WTC11 (cell line): ENCODE data around the gene MYLK4. TPM values are rescaled to one million over a fixed set of nuclear protein-coding genes. Genes with fewer than 3 reads are reported as not detected.
A peak's percentile ranks its signal among the peaks of the same experiment; 100 is the strongest.

Source experiments
- ATAC-seq: fragments of 200-7000 bp; cut with Tn5 transposase; 2 replicates; pipeline ENCODE4 v1.10.0; 2021; ENCODE audit warnings: mild to moderate bottlenecking, moderate library complexity
- CTCF ChIA-PET: fragments of 300-600 bp; sonication (Branson Sonifier 250); formaldehyde crosslinking; loops from one replicate; lab custom pipeline; 2021; ENCODE audit warnings: antibody characterized with exemption; lab: Charles Lee
- POLR2A ChIA-PET: fragments of 350-600 bp; sonication (Branson Sonifier 250); formaldehyde crosslinking; loops from one replicate; lab custom pipeline; 2021; ENCODE audit warnings: antibody characterized with exemption; lab: Charles Lee
- DNase-seq: peaks from one replicate; pipeline ENCODE4 v3.0.0; 2021; ENCODE audit warnings: low spot score
- H3K27ac Mint-ChIP-seq: 2 replicates; pipeline ENCODE4 v1.8.0; 2021; ENCODE audit warnings: mixed read lengths
- H3K27me3 Mint-ChIP-seq: 2 replicates; pipeline ENCODE4 v1.8.0; 2021; ENCODE audit warnings: low read depth, mild to moderate bottlenecking, moderate library complexity, mixed read lengths
- H3K36me3 Mint-ChIP-seq: 2 replicates; pipeline ENCODE4 v1.8.0; 2021; ENCODE audit warnings: mixed read lengths
- H3K4me1 Mint-ChIP-seq: 2 replicates; pipeline ENCODE4 v1.8.0; 2022; ENCODE audit warnings: mixed read lengths
- H3K4me3 Mint-ChIP-seq: 2 replicates; pipeline ENCODE4 v1.8.0; 2021; ENCODE audit warnings: mild to moderate bottlenecking, moderate library complexity, mixed read lengths
- H3K9me3 Mint-ChIP-seq: 2 replicates; pipeline ENCODE4 v1.8.0; 2021; ENCODE audit warnings: mixed read lengths
- ATF1 ChIP-seq: sonication (generic); formaldehyde crosslinking; IDR thresholded peaks from 2 replicates; pipeline ENCODE4 v1.8.1; 2023; ENCODE audit warnings: mild to moderate bottlenecking, moderate library complexity, missing genetic modification reagents
- ATF3 ChIP-seq: sonication (generic); formaldehyde crosslinking; conservative IDR thresholded peaks from 2 replicates; pipeline ENCODE4 v1.8.1; 2022; ENCODE audit warnings: mild to moderate bottlenecking, missing genetic modification reagents
- CBFB ChIP-seq: sonication (generic); formaldehyde crosslinking; IDR thresholded peaks from 2 replicates; pipeline ENCODE4 v1.8.1; 2022; ENCODE audit warnings: mild to moderate bottlenecking, low read depth, missing genetic modification reagents
- E2F4 ChIP-seq: sonication (generic); formaldehyde crosslinking; IDR thresholded peaks from 2 replicates; pipeline ENCODE4 v1.8.1; 2022; ENCODE audit warnings: low read depth, mild to moderate bottlenecking, moderate library complexity, missing genetic modification reagents, borderline replicate concordance
- ESRRA ChIP-seq: sonication (generic); formaldehyde crosslinking; IDR thresholded peaks from 2 replicates; pipeline ENCODE4 v1.8.1; 2022; ENCODE audit warnings: mild to moderate bottlenecking, missing genetic modification reagents, borderline replicate concordance
- FOXK1 ChIP-seq: sonication (generic); formaldehyde crosslinking; IDR thresholded peaks from 2 replicates; pipeline ENCODE4 v1.8.0; 2022; ENCODE audit warnings: mild to moderate bottlenecking, moderate library complexity, missing genetic modification reagents
- FOXP1 ChIP-seq: sonication (generic); formaldehyde crosslinking; IDR thresholded peaks from 2 replicates; pipeline ENCODE4 v1.8.0; 2022; ENCODE audit warnings: missing genetic modification reagents, mild to moderate bottlenecking, moderate library complexity, borderline replicate concordance
- GABPB1 ChIP-seq: sonication (generic); formaldehyde crosslinking; IDR thresholded peaks from 2 replicates; pipeline ENCODE4 v1.8.1; 2023; ENCODE audit warnings: mild to moderate bottlenecking, missing genetic modification reagents
- HMGA2 ChIP-seq: fragments of 250-450 bp; sonication (Bioruptor Pico); IDR thresholded peaks from 2 replicates; pipeline ENCODE4 v1.4.0; 2021; ENCODE audit warnings: mild to moderate bottlenecking, moderate library complexity
- KAT7 ChIP-seq: sonication (generic); formaldehyde crosslinking; IDR thresholded peaks from 2 replicates; pipeline ENCODE4 v1.8.1; 2023; ENCODE audit warnings: missing genetic modification reagents, mild to moderate bottlenecking, borderline replicate concordance
- MYBL2 ChIP-seq: sonication (generic); formaldehyde crosslinking; IDR thresholded peaks from 2 replicates; pipeline ENCODE4 v1.8.1; 2023; ENCODE audit warnings: mild to moderate bottlenecking, moderate library complexity, missing genetic modification reagents
- RORB ChIP-seq: fragments of 250-450 bp; sonication (Bioruptor Pico); IDR thresholded peaks from 2 replicates; pipeline ENCODE4 v1.9.0; 2021; ENCODE audit warnings: mild to moderate bottlenecking
- TEAD1 ChIP-seq: sonication (generic); formaldehyde crosslinking; IDR thresholded peaks from 2 replicates; pipeline ENCODE4 v1.8.0; 2022; ENCODE audit warnings: mild to moderate bottlenecking, missing genetic modification reagents
- TP53 ChIP-seq: sonication (generic); formaldehyde crosslinking; IDR thresholded peaks from 2 replicates; pipeline ENCODE4 v1.8.1; 2023; ENCODE audit warnings: mild to moderate bottlenecking, missing genetic modification reagents
- ZNF219 ChIP-seq: sonication (generic); formaldehyde crosslinking; IDR thresholded peaks from 2 replicates; pipeline ENCODE4 v1.8.0; 2023; ENCODE audit warnings: missing genetic modification reagents, mild to moderate bottlenecking, borderline replicate concordance
- ZNF317 ChIP-seq: sonication (generic); formaldehyde crosslinking; IDR thresholded peaks from 2 replicates; pipeline ENCODE4 v1.8.1; 2023; ENCODE audit warnings: low read depth, mild to moderate bottlenecking, moderate library complexity, missing genetic modification reagents, borderline replicate concordance
- ZNF423 ChIP-seq: fragments of 250-450 bp; sonication (Bioruptor Pico); IDR thresholded peaks from 2 replicates; pipeline ENCODE4 v2.1.2; 2022; ENCODE audit warnings: mild to moderate bottlenecking, moderate library complexity
- ZSCAN18 ChIP-seq: fragments of 250-450 bp; sonication (Bioruptor Pico); IDR thresholded peaks from 2 replicates; pipeline ENCODE4 v2.1.2; 2022; ENCODE audit warnings: mild to moderate bottlenecking, moderate library complexity
- total RNA-seq: library from RNA; stranded (reverse); gene quantifications from 3 replicates; pipeline ENCODE4 v1.2.3, GENCODE V29; 2021
- TF ChIP-seq, protein P1 (sequence below): sonication (generic); formaldehyde crosslinking; IDR thresholded peaks from 2 replicates; pipeline ENCODE4 v1.8.0; 2022; ENCODE audit warnings: mild to moderate bottlenecking, missing genetic modification reagents
- TF ChIP-seq, protein P2 (sequence below): sonication (generic); formaldehyde crosslinking; IDR thresholded peaks from 2 replicates; pipeline ENCODE4 v1.8.0; 2022; ENCODE audit warnings: mild to moderate bottlenecking, missing genetic modification reagents
- TF ChIP-seq, protein P3 (sequence below): sonication (generic); formaldehyde crosslinking; IDR thresholded peaks from 2 replicates; pipeline ENCODE4 v1.8.1; 2023; ENCODE audit warnings: mild to moderate bottlenecking, missing genetic modification reagents
- TF ChIP-seq, protein P4 (sequence below): sonication (generic); formaldehyde crosslinking; IDR thresholded peaks from 2 replicates; pipeline ENCODE4 v1.8.0; 2023; ENCODE audit warnings: missing genetic modification reagents

Gene MYLK4
- total RNA-seq, 1 experiment from 2014 or later = 0.13 TPM

GRCh38 chr6:2771079-2771478 lies 20.4 kb upstream of the MYLK4 start:
- H3K4me1 Mint-ChIP-seq = peaks cover 37% of the 10 kb centered on the region
- ChIA-PET CTCF (interaction anchor here (1.8 to 2.7 kb wide), 2 partner anchors 181 kb away, joined by 5 to 13 read pairs; no protein-coding TSS in a partner anchor), POLR2A (no interaction called here)
- no peaks in the 10 kb centered on the region for H3K27me3 Mint-ChIP-seq
- ATAC-seq (no peak), DNase-seq (no peak)
- H3K36me3 Mint-ChIP-seq = peaks cover 15% of the 10 kb centered on the region
- TF ChIP-seq ATF3 = no peak
- no peak for TF ChIP-seq HMGA2
- TF ChIP-seq TP53 (CRISPR knock-in tag) = no peak
- TF ChIP-seq GABPB1 (CRISPR knock-in tag) = no peak
- no peak for TF ChIP-seq FOXP1 (CRISPR knock-in tag)
- no peak for TF ChIP-seq ZSCAN18
- no peaks in the 10 kb centered on the region for H3K9me3 Mint-ChIP-seq
- H3K27ac Mint-ChIP-seq = no peak overlapping the region
- no peak overlapping the region for H3K4me3 Mint-ChIP-seq

DNA sequence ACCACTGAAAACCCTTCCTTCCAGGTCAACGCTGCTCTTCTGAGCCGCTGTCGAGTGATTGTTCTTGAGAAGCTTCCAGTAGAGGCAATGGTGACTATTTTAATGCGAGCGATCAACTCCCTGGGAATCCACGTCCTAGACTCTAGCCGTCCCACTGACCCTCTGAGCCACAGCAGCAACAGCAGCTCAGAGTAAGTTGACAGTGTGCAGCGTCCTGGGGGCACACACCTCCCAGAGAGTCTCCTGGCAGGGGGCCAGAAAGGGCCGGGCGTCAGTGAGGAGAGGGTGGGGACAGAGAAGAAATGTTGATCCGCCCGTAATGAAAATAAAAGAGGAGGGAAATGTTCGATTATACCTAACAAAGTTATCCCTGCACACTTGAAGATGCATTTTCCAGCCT lies 19.4 kb upstream of the MYLK4 start:
- no peak for DNase-seq
- Mint-ChIP-seq H3K27ac (0 out of 2 replicates have a peak overlapping the region, but pooled peaks have one; percentile 42), H3K4me3 (peak overlapping the region; percentile 14; the same call in 1 of the 2 replicates), H3K27me3 (no peaks in the 10 kb centered on the region), H3K36me3 (peaks cover 15% of the 10 kb centered on the region), H3K4me1 (peaks cover 37% of the 10 kb centered on the region), H3K9me3 (no peaks in the 10 kb centered on the region)
- TF ChIP-seq ZNF423 (CRISPR knock-in tag) = peak; percentile 76
- TF ChIP-seq ZSCAN18 = no peak
- ATAC-seq = no peak
- CTCF ChIA-PET = interaction anchor here (1.4 to 3.4 kb wide), 4 partner anchors 20 to 182 kb away, joined by 6 to 16 read pairs (median 11); partner anchors contain the start of gene MYLK4
- POLR2A ChIA-PET = no interaction called here

DNA sequence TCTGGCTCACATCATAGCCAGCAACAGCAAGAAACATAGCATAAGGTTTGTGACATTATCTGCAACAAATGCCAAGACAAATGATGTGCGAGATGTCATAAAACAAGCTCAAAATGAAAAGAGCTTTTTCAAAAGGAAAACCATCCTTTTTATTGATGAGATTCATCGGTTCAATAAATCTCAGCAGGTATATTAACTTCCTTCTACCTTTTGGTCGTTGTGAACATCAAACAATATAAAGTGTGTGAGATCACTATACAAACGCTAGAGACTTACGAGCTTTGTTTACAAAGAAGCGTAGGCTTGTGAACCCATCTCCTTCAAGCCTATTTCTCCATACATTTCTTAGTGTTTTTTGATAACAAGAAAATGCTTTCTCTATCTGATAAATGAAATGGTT lies 18.0 kb upstream of the MYLK4 start:
- CTCF ChIA-PET = interaction anchor here (0.8 to 3.4 kb wide), 6 partner anchors 14 to 184 kb away, joined by 3 to 16 read pairs (median 8); partner anchors contain the start of gene MYLK4
- TF ChIP-seq, protein P1, sequence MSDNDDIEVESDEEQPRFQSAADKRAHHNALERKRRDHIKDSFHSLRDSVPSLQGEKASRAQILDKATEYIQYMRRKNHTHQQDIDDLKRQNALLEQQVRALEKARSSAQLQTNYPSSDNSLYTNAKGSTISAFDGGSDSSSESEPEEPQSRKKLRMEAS (CRISPR knock-in tag) = no peak
- TF ChIP-seq ZNF317 (CRISPR knock-in tag) (no peak), KAT7 (CRISPR knock-in tag) (no peak), CBFB (CRISPR knock-in tag) (no peak), MYBL2 (CRISPR knock-in tag) (no peak), TEAD1 (CRISPR knock-in tag) (no peak), ESRRA (CRISPR knock-in tag) (no peak), ATF1 (CRISPR knock-in tag) (no peak), RORB (CRISPR knock-in tag) (no peak), ZNF219 (CRISPR knock-in tag) (no peak), ZSCAN18 (no peak), E2F4 (CRISPR knock-in tag) (no peak), FOXK1 (CRISPR knock-in tag) (no peak)
- TF ChIP-seq, protein P2, sequence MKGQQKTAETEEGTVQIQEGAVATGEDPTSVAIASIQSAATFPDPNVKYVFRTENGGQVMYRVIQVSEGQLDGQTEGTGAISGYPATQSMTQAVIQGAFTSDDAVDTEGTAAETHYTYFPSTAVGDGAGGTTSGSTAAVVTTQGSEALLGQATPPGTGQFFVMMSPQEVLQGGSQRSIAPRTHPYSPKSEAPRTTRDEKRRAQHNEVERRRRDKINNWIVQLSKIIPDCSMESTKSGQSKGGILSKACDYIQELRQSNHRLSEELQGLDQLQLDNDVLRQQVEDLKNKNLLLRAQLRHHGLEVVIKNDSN = no peak
- TF ChIP-seq, protein P3, sequence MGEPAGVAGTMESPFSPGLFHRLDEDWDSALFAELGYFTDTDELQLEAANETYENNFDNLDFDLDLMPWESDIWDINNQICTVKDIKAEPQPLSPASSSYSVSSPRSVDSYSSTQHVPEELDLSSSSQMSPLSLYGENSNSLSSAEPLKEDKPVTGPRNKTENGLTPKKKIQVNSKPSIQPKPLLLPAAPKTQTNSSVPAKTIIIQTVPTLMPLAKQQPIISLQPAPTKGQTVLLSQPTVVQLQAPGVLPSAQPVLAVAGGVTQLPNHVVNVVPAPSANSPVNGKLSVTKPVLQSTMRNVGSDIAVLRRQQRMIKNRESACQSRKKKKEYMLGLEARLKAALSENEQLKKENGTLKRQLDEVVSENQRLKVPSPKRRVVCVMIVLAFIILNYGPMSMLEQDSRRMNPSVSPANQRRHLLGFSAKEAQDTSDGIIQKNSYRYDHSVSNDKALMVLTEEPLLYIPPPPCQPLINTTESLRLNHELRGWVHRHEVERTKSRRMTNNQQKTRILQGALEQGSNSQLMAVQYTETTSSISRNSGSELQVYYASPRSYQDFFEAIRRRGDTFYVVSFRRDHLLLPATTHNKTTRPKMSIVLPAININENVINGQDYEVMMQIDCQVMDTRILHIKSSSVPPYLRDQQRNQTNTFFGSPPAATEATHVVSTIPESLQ = no peak
- TF ChIP-seq, protein P4, sequence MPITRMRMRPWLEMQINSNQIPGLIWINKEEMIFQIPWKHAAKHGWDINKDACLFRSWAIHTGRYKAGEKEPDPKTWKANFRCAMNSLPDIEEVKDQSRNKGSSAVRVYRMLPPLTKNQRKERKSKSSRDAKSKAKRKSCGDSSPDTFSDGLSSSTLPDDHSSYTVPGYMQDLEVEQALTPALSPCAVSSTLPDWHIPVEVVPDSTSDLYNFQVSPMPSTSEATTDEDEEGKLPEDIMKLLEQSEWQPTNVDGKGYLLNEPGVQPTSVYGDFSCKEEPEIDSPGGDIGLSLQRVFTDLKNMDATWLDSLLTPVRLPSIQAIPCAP (CRISPR knock-in tag) = no peak

More for the DNA sequence above, 18.0 kb upstream of the MYLK4 start:
- H3K9me3 Mint-ChIP-seq = no peaks in the 10 kb centered on the region
- 0 out of 2 replicates have a peak overlapping the region, but pooled peaks have one; percentile 56 for H3K27ac Mint-ChIP-seq
- ATAC-seq (no peak), DNase-seq (no peak)
- H3K4me1 Mint-ChIP-seq = peaks cover 45% of the 10 kb centered on the region
- peaks cover 12% of the 10 kb centered on the region for H3K36me3 Mint-ChIP-seq
- H3K27me3 Mint-ChIP-seq = no peaks in the 10 kb centered on the region
- H3K4me3 Mint-ChIP-seq = peak overlapping the region; percentile 36
- POLR2A ChIA-PET = interaction anchor here (0.6 kb wide), 1 partner anchor 335 kb away, joined by 3 read pairs; no protein-coding TSS in a partner anchor
